Peyer's patch (tissue), 4 donors: ENCODE data around the gene RNF6. TPM values are rescaled to one million over a fixed set of nuclear protein-coding genes. Genes with fewer than 3 reads are reported as not detected.

Experiments
- DNase-seq, 3 donors: peaks; one replicate each; pipeline ENCODE4 v3.0.0-alpha.2; 2017 to 2019
- H3K27ac ChIP-seq, 4 donors: fragments of 200-600 bp; sonication (generic); one replicate each; pipeline ENCODE4 v1.5.1; 2016 to 2019
- H3K27me3 ChIP-seq, 2 donors: fragments of 200-600 bp; sonication (generic); one replicate each; pipeline ENCODE4 v1.5.1; 2019
- H3K36me3 ChIP-seq, 3 donors: fragments of 200-600 bp; sonication (generic); one replicate each; pipeline ENCODE4 v1.5.1; 2016 to 2019
- H3K4me1 ChIP-seq, 4 donors: fragments of 200-600 bp; sonication (generic); one replicate each; pipeline ENCODE4 v1.5.1; 2016 to 2019
- H3K4me3 ChIP-seq, 4 donors: fragments of 200-600 bp; sonication (generic); 1 replicate in 3 of 4; 2 replicates in 1 of 4; pipeline ENCODE4 v1.5.1; 2016 to 2019; ENCODE audit warnings: mild to moderate bottlenecking in 1 of 4
- H3K9me3 ChIP-seq, 4 donors: fragments of 200-600 bp; sonication (generic); one replicate each; pipeline ENCODE4 v1.5.1; 2016 to 2019; ENCODE audit warnings: mild to moderate bottlenecking in 1 of 4
- CTCF ChIP-seq, 6 experiments: fragments of 450-650 bp in 4 of 6; fragments of 200-600 bp in 2 of 6; sonication (generic) in 1 of 6; IDR thresholded peaks; one replicate each; pipeline ENCODE4 v1.5.1; 2017 to 2019; ENCODE audit warnings: antibody characterized with exemption in 6 of 6, mild to moderate bottlenecking in 3 of 6, moderate library complexity in 1 of 6
- POLR2A ChIP-seq, 2 donors: fragments of 450-650 bp; IDR thresholded peaks; one replicate each; pipeline ENCODE4 v1.5.1; 2017; ENCODE audit warnings: antibody characterized with exemption in 2 of 2, mild to moderate bottlenecking in 2 of 2, moderate library complexity in 2 of 2
- total RNA-seq, 4 donors: library from RNA; depleted of rRNA; stranded (reverse); fragments of >200 nt; gene quantifications; one replicate each; pipeline ENCODE4 v1.1.0, GENCODE V29; 2016

RNF6 gene
- total RNA-seq, 4 donors from 2014 or later: 16.5 to 27.5 (median 22.5) TPM

GRCh38 chr13:26225896-26226617, 3.9 kb upstream of the RNF6 start:
- no peaks in the 10 kb centered on the region for H3K9me3 ChIP-seq
- H3K36me3 ChIP-seq: no peaks in the 10 kb centered on the region
- H3K4me1 ChIP-seq: peaks cover 0 to 6% (median 0%) of the 10 kb centered on the region in 4 donors
- H3K27ac ChIP-seq: no peak overlapping the region
- H3K27me3 ChIP-seq: no peaks in the 10 kb centered on the region
- DNase-seq: no peak
- no peak overlapping the region for H3K4me3 ChIP-seq
- TF ChIP-seq POLR2A (IDR thresholded peaks at IDR 0.05) (no peak), CTCF (IDR thresholded peaks at IDR 0.05) (no peak)

GRCh38 chr13:26222520-26223046, 469 bp upstream of the RNF6 start:
- Histone ChIP-seq H3K27ac (peak overlapping the region; percentile 93 to 99 (median 96)), H3K9me3 (no peaks in the 10 kb centered on the region)
- TF ChIP-seq CTCF (IDR thresholded peaks at IDR 0.05) (no peak), POLR2A (IDR thresholded peaks at IDR 0.05) (no peak)

GRCh38 chr13:26221399-26221720, 754 bp downstream of the RNF6 start:
- Histone ChIP-seq H3K27me3 (no peaks in the 10 kb centered on the region), H3K27ac (peak overlapping the region; percentile 93 to 99 (median 96)), H3K36me3 (peaks cover 0 to 34% (median 0%) of the 10 kb centered on the region in 3 donors), H3K9me3 (no peaks in the 10 kb centered on the region), H3K4me3 (peak overlapping the region; percentile 73 to 92 (median 80)), H3K4me1 (peaks cover 0 to 25% (median 0%) of the 10 kb centered on the region in 4 donors)
- TF ChIP-seq CTCF (IDR thresholded peaks at IDR 0.05): no peak
- TF ChIP-seq POLR2A (IDR thresholded peaks at IDR 0.05): no peak
- DNase-seq: no peak

More at GRCh38 chr13:26222520-26223046, 469 bp upstream of the RNF6 start:
- Histone ChIP-seq H3K36me3 (peaks cover 0 to 22% (median 0%) of the 10 kb centered on the region in 3 donors), H3K4me1 (peaks cover 0 to 25% (median 0%) of the 10 kb centered on the region in 4 donors), H3K4me3 (peak overlapping the region; percentile 73 to 92 (median 80)), H3K27me3 (no peaks in the 10 kb centered on the region)
- DNase-seq: no peak

GRCh38 chr13:26220575-26220974, 1.5 kb downstream of the RNF6 start:
- DNase-seq: no peak
- Histone ChIP-seq H3K4me3 (peak overlapping the region in 3 of 4 donors; percentile 73 to 92 (median 84)), H3K9me3 (no peaks in the 10 kb centered on the region), H3K27ac (no peak overlapping the region), H3K36me3 (peaks cover 0 to 42% (median 0%) of the 10 kb centered on the region in 3 donors), H3K4me1 (peaks cover 0 to 25% (median 0%) of the 10 kb centered on the region in 4 donors), H3K27me3 (no peaks in the 10 kb centered on the region)
- TF ChIP-seq CTCF (IDR thresholded peaks at IDR 0.05) (no peak), POLR2A (IDR thresholded peaks at IDR 0.05) (no peak)

GRCh38 chr13:26219726-26220125, 2.4 kb downstream of the RNF6 start:
- DNase-seq: no peak
- Histone ChIP-seq H3K9me3 (no peaks in the 10 kb centered on the region), H3K27ac (no peak overlapping the region), H3K27me3 (no peaks in the 10 kb centered on the region), H3K36me3 (peaks cover 0 to 51% (median 0%) of the 10 kb centered on the region in 3 donors), H3K4me1 (peaks cover 0 to 25% (median 0%) of the 10 kb centered on the region in 4 donors), H3K4me3 (no peak overlapping the region)
- TF ChIP-seq CTCF (IDR thresholded peaks at IDR 0.05): no peak
- TF ChIP-seq POLR2A (IDR thresholded peaks at IDR 0.05): no peak
